OCI-LY3 (cell line): ENCODE data around the gene SCIN.

Experiments used
- EZH2phosphoT487 ChIP-seq: fragments of 200-600 bp; shearing (Covaris generic); IDR thresholded peaks from 2 replicates; pipeline ENCODE4 v1.6.1; 2018; ENCODE audit warnings: antibody characterized with exemption, mixed run types, low read depth
- TF ChIP-seq, protein P1 (sequence below): fragments of 200-600, 300-600 bp; sonication (generic); IDR thresholded peaks from 2 replicates; pipeline ENCODE4 v1.5.1; 2014; ENCODE audit warnings: antibody characterized with exemption, low read length, low read depth

DNA sequence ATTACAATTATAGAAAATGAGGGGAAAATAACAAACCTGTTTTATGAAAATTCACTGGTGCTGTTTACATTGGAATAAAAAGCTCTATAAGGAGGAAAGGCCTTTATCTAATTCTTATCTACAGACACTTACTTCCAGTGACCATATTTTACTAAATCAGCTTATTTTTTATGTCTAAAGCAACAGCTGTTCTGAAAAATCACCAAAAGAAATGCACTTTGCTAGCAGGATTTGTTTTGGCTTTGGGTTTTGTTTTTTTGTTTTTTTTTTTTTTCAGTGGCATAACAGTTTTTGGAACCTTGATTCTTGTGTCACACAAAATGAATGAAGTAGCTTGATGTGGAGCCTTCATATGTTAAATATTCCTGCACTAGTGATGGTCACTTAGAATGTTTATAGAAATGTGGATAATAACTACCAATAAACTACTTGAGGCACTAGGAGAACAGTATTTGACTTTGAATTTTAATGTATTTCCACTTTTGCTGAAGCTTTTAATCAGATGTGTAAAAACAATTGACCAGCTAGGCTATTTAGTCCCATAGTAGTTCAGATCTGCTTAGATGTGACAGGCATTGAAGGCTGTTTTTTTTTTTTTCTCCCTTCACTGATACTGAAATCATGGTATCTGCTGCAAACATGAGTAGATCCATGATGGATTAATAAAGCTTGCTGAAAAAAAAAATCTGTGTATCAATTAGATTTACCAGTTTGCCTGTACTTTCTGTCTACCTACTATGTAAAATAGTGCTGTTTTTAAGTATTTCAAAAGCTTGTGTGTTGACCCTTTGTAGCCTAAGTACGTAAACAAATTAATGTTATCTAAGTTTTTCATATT is 119.7 kb downstream of the SCIN start:
- TF ChIP-seq, protein P1, sequence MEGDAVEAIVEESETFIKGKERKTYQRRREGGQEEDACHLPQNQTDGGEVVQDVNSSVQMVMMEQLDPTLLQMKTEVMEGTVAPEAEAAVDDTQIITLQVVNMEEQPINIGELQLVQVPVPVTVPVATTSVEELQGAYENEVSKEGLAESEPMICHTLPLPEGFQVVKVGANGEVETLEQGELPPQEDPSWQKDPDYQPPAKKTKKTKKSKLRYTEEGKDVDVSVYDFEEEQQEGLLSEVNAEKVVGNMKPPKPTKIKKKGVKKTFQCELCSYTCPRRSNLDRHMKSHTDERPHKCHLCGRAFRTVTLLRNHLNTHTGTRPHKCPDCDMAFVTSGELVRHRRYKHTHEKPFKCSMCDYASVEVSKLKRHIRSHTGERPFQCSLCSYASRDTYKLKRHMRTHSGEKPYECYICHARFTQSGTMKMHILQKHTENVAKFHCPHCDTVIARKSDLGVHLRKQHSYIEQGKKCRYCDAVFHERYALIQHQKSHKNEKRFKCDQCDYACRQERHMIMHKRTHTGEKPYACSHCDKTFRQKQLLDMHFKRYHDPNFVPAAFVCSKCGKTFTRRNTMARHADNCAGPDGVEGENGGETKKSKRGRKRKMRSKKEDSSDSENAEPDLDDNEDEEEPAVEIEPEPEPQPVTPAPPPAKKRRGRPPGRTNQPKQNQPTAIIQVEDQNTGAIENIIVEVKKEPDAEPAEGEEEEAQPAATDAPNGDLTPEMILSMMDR: no peak
- TF ChIP-seq EZH2phosphoT487: no peak
